Measurements from ENCODE around the gene TMEM170A.

GRCh38 chr16:75483222-75483621 is 18.7 kb upstream of the TMEM170A start:
- TF ChIP-seq CTCF (IDR thresholded peaks at IDR 0.05) (no peak), POLR2A (IDR thresholded peaks at IDR 0.05) (no peak), EP300 (IDR thresholded peaks at IDR 0.05) (no peak)

Data from ovary (tissue), 3 donors.